SU-DHL-6 (cell line): ENCODE results near the gene SLC27A5.

ENCODE experiments used
- H2AFZ ChIP-seq: fragments of 200-600 bp; sonication (generic); 2 replicates; pipeline ENCODE4 v1.6.1; 2014; ENCODE audit warnings: low read depth, mild to moderate bottlenecking, moderate library complexity, mixed read lengths, antibody characterized with exemption, low read length; ENCODE audit not compliant: severe bottlenecking
- H3F3A ChIP-seq: fragments of 200-600 bp; shearing (Covaris generic); 2 replicates; pipeline ENCODE4 v1.6.0; 2016; ENCODE audit warnings: antibody characterized with exemption, mild to moderate bottlenecking; ENCODE audit not compliant: insufficient read depth
- H3K27ac ChIP-seq: fragments of 200-600 bp; sonication (generic); 2 replicates; pipeline ENCODE4 v1.5.1; 2016; ENCODE audit warnings: low read depth, mild to moderate bottlenecking, low read length, moderate library complexity, mixed read lengths
- H3K27me3 ChIP-seq: fragments of 200-600 bp; sonication (generic), shearing (Covaris generic); 2 replicates; pipeline ENCODE4 v1.6.0; 2014; ENCODE audit warnings: mild to moderate bottlenecking, low read length
- H3K36me3 ChIP-seq: fragments of 200-600 bp; sonication (generic); 2 replicates; pipeline ENCODE4 v1.6.1; 2014; ENCODE audit warnings: mild to moderate bottlenecking, low read length, mixed read lengths
- H3K4me2 ChIP-seq: fragments of 300-600, 200-600 bp; shearing (Covaris generic), sonication (generic); 2 replicates; pipeline ENCODE4 v1.6.0; 2014; ENCODE audit warnings: low read length, low read depth, mild to moderate bottlenecking; ENCODE audit not compliant: poor library complexity, severe bottlenecking
- H3K4me3 ChIP-seq: fragments of 200-600 bp; sonication (generic); 2 replicates; pipeline ENCODE4 v1.5.1; 2014; ENCODE audit warnings: antibody characterized with exemption, low read length, mild to moderate bottlenecking, mixed read lengths; ENCODE audit not compliant: insufficient read depth, poor library complexity, severe bottlenecking
- H3K79me2 ChIP-seq: fragments of 200-600 bp; sonication (generic); 2 replicates; pipeline ENCODE4 v1.6.1; 2014; ENCODE audit warnings: mild to moderate bottlenecking, low read length, moderate library complexity; ENCODE audit not compliant: insufficient read depth
- H3K9ac ChIP-seq: fragments of 200-600 bp; sonication (generic); 2 replicates; pipeline ENCODE4 v1.7.0; 2014; ENCODE audit warnings: mild to moderate bottlenecking, low read length
- H3K9me2 ChIP-seq: fragments of 200-600 bp; sonication (generic); replicated peaks from 2 replicates; pipeline ENCODE4 v1.6.1; 2014; ENCODE audit warnings: low read length; ENCODE audit not compliant: insufficient read depth
- H3K9me3 ChIP-seq: fragments of 200-600 bp; sonication (generic); 2 replicates; pipeline ENCODE4 v1.6.1; 2014; ENCODE audit warnings: low read length, mixed read lengths; ENCODE audit not compliant: insufficient read depth
- H4K20me1 ChIP-seq: fragments of 200-600 bp; sonication (generic); 2 replicates; pipeline ENCODE4 v1.6.1; 2014; ENCODE audit warnings: low read depth, mild to moderate bottlenecking, antibody characterized with exemption, low read length, moderate library complexity, mixed read lengths
- EZH2phosphoT487 ChIP-seq: fragments of 200-600 bp; sonication (generic), shearing (Covaris generic); conservative IDR thresholded peaks from 2 replicates; pipeline ENCODE4 v1.6.1; 2018; ENCODE audit warnings: mild to moderate bottlenecking, antibody characterized with exemption, low read length, moderate library complexity, mixed read lengths
- TF ChIP-seq, protein P1 (sequence below): fragments of 200-600 bp; sonication (generic); IDR thresholded peaks from one replicate; pipeline ENCODE4 v1.5.1; 2017; ENCODE audit warnings: antibody characterized with exemption, mild to moderate bottlenecking, low read length, moderate library complexity; ENCODE audit not compliant: insufficient read depth, poor library complexity, severe bottlenecking

The SLC27A5 gene

DNA sequence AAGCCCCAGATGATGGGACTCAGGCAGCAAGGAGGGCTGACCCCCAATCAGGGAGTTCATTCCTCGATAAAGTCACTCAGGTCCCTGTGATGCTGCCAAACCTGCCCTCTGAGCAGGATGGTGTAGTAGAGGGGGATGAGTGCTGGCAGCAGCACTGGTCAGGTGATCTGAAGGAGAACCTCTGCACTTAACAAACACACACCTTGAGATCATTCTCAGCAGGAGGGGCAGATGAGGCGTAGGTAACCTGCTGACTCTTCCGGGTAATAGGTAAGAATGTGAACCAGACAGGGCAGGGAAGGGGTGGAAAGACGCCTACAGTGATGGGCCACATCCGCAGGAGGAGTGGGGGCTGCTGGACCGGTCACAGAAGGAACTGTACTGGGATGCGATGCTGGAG, 32.5 kb downstream of the SLC27A5 start:
- Histone ChIP-seq H3F3A (peaks cover 10% of the 10 kb centered on the region), H2AFZ (no peak overlapping the region), H4K20me1 (no peaks in the 10 kb centered on the region), H3K27ac (no peak overlapping the region), H3K9me2 (no peaks in the 10 kb centered on the region), H3K9me3 (no peaks in the 10 kb centered on the region), H3K4me2 (no peak overlapping the region), H3K9ac (no peak overlapping the region), H3K4me3 (no peak overlapping the region), H3K27me3 (no peaks in the 10 kb centered on the region), H3K79me2 (no peaks in the 10 kb centered on the region), H3K36me3 (no peaks in the 10 kb centered on the region)
- no peak for TF ChIP-seq EZH2phosphoT487
- TF ChIP-seq, protein P1, sequence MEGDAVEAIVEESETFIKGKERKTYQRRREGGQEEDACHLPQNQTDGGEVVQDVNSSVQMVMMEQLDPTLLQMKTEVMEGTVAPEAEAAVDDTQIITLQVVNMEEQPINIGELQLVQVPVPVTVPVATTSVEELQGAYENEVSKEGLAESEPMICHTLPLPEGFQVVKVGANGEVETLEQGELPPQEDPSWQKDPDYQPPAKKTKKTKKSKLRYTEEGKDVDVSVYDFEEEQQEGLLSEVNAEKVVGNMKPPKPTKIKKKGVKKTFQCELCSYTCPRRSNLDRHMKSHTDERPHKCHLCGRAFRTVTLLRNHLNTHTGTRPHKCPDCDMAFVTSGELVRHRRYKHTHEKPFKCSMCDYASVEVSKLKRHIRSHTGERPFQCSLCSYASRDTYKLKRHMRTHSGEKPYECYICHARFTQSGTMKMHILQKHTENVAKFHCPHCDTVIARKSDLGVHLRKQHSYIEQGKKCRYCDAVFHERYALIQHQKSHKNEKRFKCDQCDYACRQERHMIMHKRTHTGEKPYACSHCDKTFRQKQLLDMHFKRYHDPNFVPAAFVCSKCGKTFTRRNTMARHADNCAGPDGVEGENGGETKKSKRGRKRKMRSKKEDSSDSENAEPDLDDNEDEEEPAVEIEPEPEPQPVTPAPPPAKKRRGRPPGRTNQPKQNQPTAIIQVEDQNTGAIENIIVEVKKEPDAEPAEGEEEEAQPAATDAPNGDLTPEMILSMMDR = no peak

DNA sequence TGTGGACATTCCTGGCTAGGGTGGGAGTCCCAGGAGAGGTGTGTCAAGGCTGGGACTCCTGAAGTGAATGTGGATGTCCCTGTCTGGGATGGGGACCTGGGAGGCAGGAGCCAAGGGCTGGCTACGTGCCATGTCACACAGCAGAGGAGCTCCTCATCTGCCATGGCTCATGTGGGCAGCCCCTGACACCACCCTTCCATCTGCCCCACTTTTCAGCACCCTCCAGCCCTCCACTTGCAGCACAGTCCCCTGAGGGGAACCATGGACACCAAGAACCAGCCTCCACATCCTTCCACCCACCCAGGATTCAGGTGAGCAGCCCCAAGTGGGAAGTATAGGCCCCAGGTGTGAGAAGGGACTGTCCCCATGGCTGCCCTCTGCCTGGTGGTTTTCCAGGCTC, 33.9 kb downstream of the SLC27A5 start:
- TF ChIP-seq EZH2phosphoT487 = no peak
- TF ChIP-seq, protein P1 = no peak
- peaks cover 10% of the 10 kb centered on the region for H3F3A ChIP-seq
- H3K9me3 ChIP-seq = no peaks in the 10 kb centered on the region
- no peak overlapping the region for H3K9ac ChIP-seq
- H3K27ac ChIP-seq = no peak overlapping the region
- no peak overlapping the region for H3K4me3 ChIP-seq
- H3K79me2 ChIP-seq = no peaks in the 10 kb centered on the region
- no peak overlapping the region for H2AFZ ChIP-seq
- no peak overlapping the region for H3K4me2 ChIP-seq
- no peaks in the 10 kb centered on the region for H3K27me3 ChIP-seq
- no peaks in the 10 kb centered on the region for H3K9me2 ChIP-seq
- no peaks in the 10 kb centered on the region for H3K36me3 ChIP-seq
- H4K20me1 ChIP-seq = no peaks in the 10 kb centered on the region

DNA sequence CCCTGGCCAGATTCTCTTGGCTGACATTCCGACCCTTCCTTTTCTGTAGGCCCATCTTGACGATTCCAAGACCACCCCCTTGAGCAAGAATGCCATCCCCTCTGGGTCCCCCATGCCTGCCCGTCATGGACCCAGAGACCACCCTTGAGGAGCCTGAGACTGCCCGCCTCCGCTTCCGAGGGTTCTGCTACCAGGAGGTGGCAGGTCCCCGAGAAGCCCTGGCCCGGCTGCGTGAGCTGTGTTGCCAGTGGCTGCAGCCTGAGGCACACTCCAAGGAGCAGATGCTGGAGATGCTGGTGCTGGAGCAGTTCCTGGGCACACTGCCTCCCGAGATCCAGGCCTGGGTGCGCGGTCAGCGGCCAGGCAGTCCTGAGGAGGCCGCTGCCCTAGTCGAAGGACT, 34.7 kb downstream of the SLC27A5 start:
- Histone ChIP-seq H3K27me3 (no peaks in the 10 kb centered on the region), H3K36me3 (no peaks in the 10 kb centered on the region), H3K79me2 (no peaks in the 10 kb centered on the region), H3K27ac (no peak overlapping the region), H3K9me2 (no peaks in the 10 kb centered on the region), H3K4me3 (peak overlapping the region; percentile 60), H3K9me3 (no peaks in the 10 kb centered on the region), H4K20me1 (no peaks in the 10 kb centered on the region), H3F3A (peaks cover 10% of the 10 kb centered on the region), H3K4me2 (peak overlapping the region; percentile 73), H3K9ac (peak overlapping the region; percentile 84; the same call in 1 of the 2 replicates), H2AFZ (no peak overlapping the region)
- TF ChIP-seq EZH2phosphoT487 = no peak
- TF ChIP-seq, protein P1 = no peak
